HG03469 (cell line): ENCODE measurements around the gene UBE3D.
"Not testable (repeated sequence)": the region's sequence is repeated elsewhere in the genome, so short reads cannot be mapped to it uniquely, and the experiment has no call there.

Source experiments
- ATAC-seq: cut with Tn5 transposase; IDR thresholded peaks from one replicate; pipeline ENCODE4 v1.9.1; 2021; ENCODE audit warnings: mild to moderate bottlenecking, moderate library complexity, moderate number of reproducible peaks; ENCODE audit not compliant: unreplicated experiment

UBE3D gene

GRCh38 chr6:82877213-82878195, 188.1 kb downstream of the UBE3D start:
- no peak for ATAC-seq

- ATAC-seq: no peak
Observed at GRCh38 chr6:82875573-82876185, 190.0 kb downstream of the UBE3D start.

- no peak for ATAC-seq
Observed at GRCh38 chr6:82874867-82875266, 190.8 kb downstream of the UBE3D start.

GRCh38 chr6:82872185-82872584, 193.5 kb downstream of the UBE3D start:
- no peak for ATAC-seq

- ATAC-seq: no peak
Observed at GRCh38 chr6:82870582-82871172, 195.0 kb downstream of the UBE3D start.

- no peak for ATAC-seq
Observed at GRCh38 chr6:82869493-82869892, 196.1 kb downstream of the UBE3D start.

GRCh38 chr6:82867946-82868345, 197.7 kb downstream of the UBE3D start:
- ATAC-seq: no peak

- ATAC-seq: no peak
Observed at GRCh38 chr6:82866446-82866845, 199.2 kb downstream of the UBE3D start.

- no peak for ATAC-seq
Observed at GRCh38 chr6:82865461-82865860, 200.2 kb downstream of the UBE3D start.

- no peak for ATAC-seq
Observed at GRCh38 chr6:82863781-82864180, 201.9 kb downstream of the UBE3D start.

GRCh38 chr6:82862543-82862942, 203.1 kb downstream of the UBE3D start:
- no peak for ATAC-seq

GRCh38 chr6:82861121-82861520, 204.5 kb downstream of the UBE3D start:
- no peak for ATAC-seq

GRCh38 chr6:82856077-82856476, 209.6 kb downstream of the UBE3D start:
- ATAC-seq: not testable (repeated sequence)

GRCh38 chr6:82852904-82853303, 212.7 kb downstream of the UBE3D start:
- ATAC-seq: not testable (repeated sequence)

- ATAC-seq: no peak
Observed at GRCh38 chr6:82843291-82843885, 222.3 kb downstream of the UBE3D start.

- ATAC-seq: no peak
Observed at GRCh38 chr6:82842721-82843120, 222.9 kb downstream of the UBE3D start.
